Measurements from ENCODE around the gene C4BPB. TPM values are rescaled to one million over a fixed set of nuclear protein-coding genes. Genes with fewer than 3 reads are reported as not detected.

C4BPB gene
- total and polyA plus RNA-seq, 2 of the 8 experiments (the other 6 are each of a cell fraction or from before 2014, with no cell fraction given) = not detected

GRCh38 chr1:207128336-207128921, 39.8 kb downstream of the C4BPB start (continued):
- no peak for TF ChIP-seq USF2 (IDR thresholded peaks at IDR 0.05; ENCODE audit: low read length)
- TF ChIP-seq SUZ12 (IDR thresholded peaks at IDR 0.05; ENCODE audit: low read length) = no peak

All from H1 (cell line).